ENCODE measurements around the gene ARL15. TPM values are rescaled to one million over a fixed set of nuclear protein-coding genes. Genes with fewer than 3 reads are reported as not detected.

ARL15 gene
- total and polyA plus RNA-seq, 2 of the 8 experiments (the other 6 are each of a cell fraction or from before 2014, with no cell fraction given), result 9.9 to 21.2 TPM

DNA sequence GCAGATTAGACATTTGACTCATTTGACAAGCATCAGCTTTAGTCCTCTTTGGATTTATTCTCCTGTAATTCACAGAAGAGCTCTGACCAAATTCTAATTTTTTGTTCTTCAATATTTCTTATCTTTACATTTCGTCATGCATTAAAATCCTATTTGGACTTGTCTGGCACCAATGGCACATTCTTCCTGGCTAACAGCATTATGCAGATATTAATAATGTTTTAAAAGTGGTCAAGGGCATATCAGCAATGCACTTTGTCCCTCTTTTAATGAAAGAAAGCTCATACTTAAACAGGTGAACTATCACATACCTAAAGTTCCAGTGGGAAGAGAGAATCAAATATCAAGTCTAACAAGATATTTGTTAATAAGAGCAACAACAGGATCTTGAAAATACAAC, 270.4 kb downstream of the ARL15 start:
- H2BK120ac ChIP-seq (replicated peaks; ENCODE audit: low read depth, low read length), result no peak overlapping the region
- H3K4ac ChIP-seq (replicated peaks; ENCODE audit: insufficient read length, low read depth, low read length), result no peak overlapping the region
- H3K23ac ChIP-seq (ENCODE audit: insufficient read length), result no peak overlapping the region
- no peak overlapping the region for H4K5ac ChIP-seq (ENCODE audit: insufficient read length, low read depth, low read length)
- H4K91ac ChIP-seq (replicated peaks; ENCODE audit: insufficient read length, low read length), result no peak overlapping the region
- no peak overlapping the region for H3K14ac ChIP-seq (ENCODE audit: insufficient read length)
- no peak for DNase-seq (ENCODE audit: low read depth in 1 of 2, low spot score in 2 of 2)
- no peak overlapping the region for H2AFZ ChIP-seq (ENCODE audit: low read length)
- no peak overlapping the region for H4K8ac ChIP-seq (ENCODE audit: extremely low read depth, insufficient read depth, low read length)
- H4K20me1 ChIP-seq (replicated peaks in 1 of 2; ENCODE audit: control insufficient read depth in 1 of 2, insufficient read depth in 2 of 2, low read length in 2 of 2), result no peaks in the 10 kb centered on the region
- no peaks in the 10 kb centered on the region for H3K79me1 ChIP-seq (ENCODE audit: low read depth, low read length)
- H3K18ac ChIP-seq (ENCODE audit: extremely low read depth, low read length), result no peak overlapping the region
- H2BK12ac ChIP-seq (ENCODE audit: low read depth, low read length), result no peak overlapping the region
- no peak overlapping the region for H2BK15ac ChIP-seq (ENCODE audit: low read length)
- no peaks in the 10 kb centered on the region; a peak in 1 of 7 replicates for H3K4me1 ChIP-seq (replicated peaks in 1 of 4; ENCODE audit: control insufficient read depth in 3 of 4, insufficient read depth in 4 of 4, low read length in 3 of 4)
- no peak overlapping the region for H3K9ac ChIP-seq (replicated peaks in 1 of 4; ENCODE audit: extremely low read depth in 1 of 4, low read depth in 3 of 4, low read length in 3 of 4)
- no peak overlapping the region for H2AK5ac ChIP-seq (ENCODE audit: low read depth, low read length)
- POLR2A ChIA-PET (ENCODE audit: partially characterized antibody), result interaction anchor here (0.8 kb wide), 1 partner anchor 160 kb away, joined by 3 read pairs; no protein-coding TSS in a partner anchor
- H2BK5ac ChIP-seq (ENCODE audit: low read depth, low read length), result no peak overlapping the region
- no peaks in the 10 kb centered on the region for H3K27me3 ChIP-seq (replicated peaks in 1 of 4; ENCODE audit: control insufficient read depth in 3 of 4, extremely low read depth in 1 of 4, insufficient read depth in 3 of 4, low read length in 3 of 4)
- FAIRE-seq, result no peak
- H3K79me2 ChIP-seq (ENCODE audit: control insufficient read depth in 1 of 2, insufficient read depth in 2 of 2, low read length in 2 of 2), result no peaks in the 10 kb centered on the region
- no peaks in the 10 kb centered on the region for H3K23me2 ChIP-seq (ENCODE audit: low read depth, low read length)
- CTCF ChIA-PET (ENCODE audit: partially characterized antibody), result interaction anchor here (0.8 to 0.9 kb wide), 2 partner anchors 11 to 39 kb away, joined by 3 to 4 read pairs; no protein-coding TSS in a partner anchor
- H3K36me3 ChIP-seq (ENCODE audit: control insufficient read depth in 2 of 4, insufficient read depth in 4 of 4, low read length in 3 of 4), result no peaks in the 10 kb centered on the region
- no peak overlapping the region for H3K27ac ChIP-seq (ENCODE audit: low read depth, low read length)
- H2BK20ac ChIP-seq (ENCODE audit: low read length), result no peak overlapping the region
- H3K9me3 ChIP-seq (ENCODE audit: insufficient read depth in 2 of 2, low read depth in 1 of 2, low read length in 1 of 2), result no peaks in the 10 kb centered on the region
- no peak overlapping the region for H3K56ac ChIP-seq (replicated peaks; ENCODE audit: insufficient read length, low read depth, low read length)
- no peak overlapping the region for H3K4me2 ChIP-seq (ENCODE audit: insufficient read depth in 1 of 2, low read depth in 2 of 2, low read length in 2 of 2)
- H3K4me3 ChIP-seq (ENCODE audit: extremely low read depth in 1 of 4, insufficient read depth in 2 of 4, low read depth in 3 of 4, low read length in 4 of 4), result no peak overlapping the region
- WGBS, 2 experiments (ENCODE audit: extremely low coverage in 1 of 2, insufficient coverage in 1 of 2, insufficient read length in 1 of 2, insufficient replicate concordance in 2 of 2, low coverage in 1 of 2, low lambda C conversion rate in 2 of 2, missing lambda C conversion rate in 1 of 2), result 81% methylated on average over 1 of the region's 1 CpG; no CpG with 5 or more reads in 1 of the 2 experiments
- no peak for TF ChIP-seq JUND (IDR thresholded peaks at IDR 0.05; ENCODE audit: low read length)
- no peak for TF ChIP-seq TAF1 (IDR thresholded peaks at IDR 0.05; ENCODE audit: low read depth, low read length)
- no peak for TF ChIP-seq SP1 (IDR thresholded peaks at IDR 0.05; ENCODE audit: low read depth, low read length)
- no peak for TF ChIP-seq ATF2 (IDR thresholded peaks at IDR 0.05; ENCODE audit: low read length)
- TF ChIP-seq CTBP2 (IDR thresholded peaks at IDR 0.05; ENCODE audit: borderline replicate concordance, insufficient read depth, insufficient read length, low read length), result no peak
- no peak for TF ChIP-seq CHD1 (IDR thresholded peaks at IDR 0.05; ENCODE audit: low read depth, low read length)
- TF ChIP-seq CBX8 (IDR thresholded peaks at IDR 0.05; ENCODE audit: borderline replicate concordance, low read depth, low read length), result no peak
- TF ChIP-seq ATF3 (IDR thresholded peaks at IDR 0.05; ENCODE audit: insufficient read depth, low read depth, low read length), result no peak
- no peak for TF ChIP-seq CHD2 (IDR thresholded peaks at IDR 0.05; ENCODE audit: low read length)
- no peak for TF ChIP-seq HDAC2 (IDR thresholded peaks at IDR 0.05; ENCODE audit: borderline replicate concordance in 1 of 2, low read depth in 2 of 2, low read length in 2 of 2)
- no peak for TF ChIP-seq TBP (IDR thresholded peaks at IDR 0.05; ENCODE audit: low read depth, low read length)
- no peak for TF ChIP-seq FOSL1 (IDR thresholded peaks at IDR 0.05; ENCODE audit: insufficient read depth, low read depth, low read length)

All from H1 (cell line).